ENCODE measurements around the gene DGKE. TPM values are rescaled to one million over a fixed set of nuclear protein-coding genes. Genes with fewer than 3 reads are reported as not detected.

The DGKE gene
- total RNA-seq, 6 donors from 2014 or later: 4.3 to 23.8 (median 9.2) TPM

- Histone ChIP-seq H3K4me3 (no peak overlapping the region), H3K36me3 (peaks cover under 1 to 36% (median 4%) of the 10 kb centered on the region in 4 donors), H3K9me3 (no peaks in the 10 kb centered on the region), H3K27me3 (no peaks in the 10 kb centered on the region), H3K4me1 (peaks cover 0 to 5% (median 0%) of the 10 kb centered on the region in 4 donors), H3K27ac (no peak overlapping the region)
- ATAC-seq (ENCODE audit: low FRiP score in 2 of 2): no peak
- WGBS, 2 donors: 61 to 70% methylated on average over 3 of the region's 3 CpGs
- DNase-seq: no peak
- TF ChIP-seq EP300 (IDR thresholded peaks at IDR 0.05) (no peak), CTCF (IDR thresholded peaks at IDR 0.05) (no peak), POLR2AphosphoS5 (IDR thresholded peaks at IDR 0.05) (no peak)
Measured at GRCh38 chr17:56849131-56849530, 15.2 kb downstream of the DGKE start.

GRCh38 chr17:56850591-56850990 is 16.6 kb downstream of the DGKE start:
- 85 to 92% methylated on average over 2 of the region's 2 CpGs for WGBS, 2 donors
- H3K27me3 ChIP-seq: no peaks in the 10 kb centered on the region
- no peak for TF ChIP-seq CTCF (IDR thresholded peaks at IDR 0.05)
- TF ChIP-seq POLR2A (IDR thresholded peaks at IDR 0.05): no peak
- no peak for TF ChIP-seq EP300 (IDR thresholded peaks at IDR 0.05)
- TF ChIP-seq POLR2AphosphoS5 (IDR thresholded peaks at IDR 0.05): no peak
- H3K4me1 ChIP-seq: peaks cover 0 to 5% (median 0%) of the 10 kb centered on the region in 4 donors
- peaks cover 0 to 40% (median 3%) of the 10 kb centered on the region in 4 donors for H3K36me3 ChIP-seq
- ATAC-seq (ENCODE audit: low FRiP score in 2 of 2): no peak
- H3K27ac ChIP-seq: peak overlapping the region in 1 of 4 donors; percentile 34
- no peak overlapping the region for H3K4me3 ChIP-seq
- H3K9me3 ChIP-seq: no peaks in the 10 kb centered on the region
- DNase-seq: no peak

GRCh38 chr17:56851008-56851407 is 17.1 kb downstream of the DGKE start:
- H3K36me3 ChIP-seq: peaks cover 0 to 41% (median 3%) of the 10 kb centered on the region in 4 donors
- H3K4me1 ChIP-seq: peaks cover 0 to 5% (median 0%) of the 10 kb centered on the region in 4 donors
- H3K9me3 ChIP-seq: no peaks in the 10 kb centered on the region
- TF ChIP-seq POLR2AphosphoS5 (IDR thresholded peaks at IDR 0.05): no peak
- TF ChIP-seq CTCF (IDR thresholded peaks at IDR 0.05): no peak
- no peak for TF ChIP-seq EP300 (IDR thresholded peaks at IDR 0.05)
- TF ChIP-seq POLR2A (IDR thresholded peaks at IDR 0.05): no peak
- H3K4me3 ChIP-seq: no peak overlapping the region
- no peaks in the 10 kb centered on the region for H3K27me3 ChIP-seq
- WGBS, 2 donors: 60 to 75% methylated on average over 3 of the region's 3 CpGs
- peak overlapping the region in 2 of 4 donors; percentile 9 to 42 for H3K27ac ChIP-seq
- ATAC-seq (ENCODE audit: low FRiP score in 2 of 2) (no peak), DNase-seq (no peak)

- no peak for DNase-seq
- TF ChIP-seq CTCF (IDR thresholded peaks at IDR 0.05) (no peak), EP300 (IDR thresholded peaks at IDR 0.05) (no peak), POLR2AphosphoS5 (IDR thresholded peaks at IDR 0.05) (no peak), POLR2A (IDR thresholded peaks at IDR 0.05) (no peak)
- Histone ChIP-seq H3K27ac (no peak overlapping the region), H3K36me3 (peaks cover 0 to 69% (median 2%) of the 10 kb centered on the region in 4 donors), H3K9me3 (no peaks in the 10 kb centered on the region), H3K4me3 (no peak overlapping the region), H3K4me1 (no peaks in the 10 kb centered on the region), H3K27me3 (no peaks in the 10 kb centered on the region)
- no peak for ATAC-seq (ENCODE audit: low FRiP score in 2 of 2)
- WGBS, 2 donors: 91 to 96% methylated on average over 3 of the region's 3 CpGs
Measured at GRCh38 chr17:56861899-56862298, 27.9 kb downstream of the DGKE start.

GRCh38 chr17:56863974-56864373 is 30.0 kb downstream of the DGKE start:
- Histone ChIP-seq H3K27ac (no peak overlapping the region), H3K9me3 (no peaks in the 10 kb centered on the region), H3K36me3 (peaks cover 0 to 49% (median 2%) of the 10 kb centered on the region in 4 donors), H3K27me3 (no peaks in the 10 kb centered on the region), H3K4me3 (no peak overlapping the region), H3K4me1 (no peaks in the 10 kb centered on the region)
- DNase-seq (no peak), ATAC-seq (ENCODE audit: low FRiP score in 2 of 2) (no peak)
- no peak for TF ChIP-seq POLR2AphosphoS5 (IDR thresholded peaks at IDR 0.05)
- TF ChIP-seq POLR2A (IDR thresholded peaks at IDR 0.05): no peak
- no peak for TF ChIP-seq EP300 (IDR thresholded peaks at IDR 0.05)
- no peak for TF ChIP-seq CTCF (IDR thresholded peaks at IDR 0.05)
- WGBS, 2 donors: 60 to 80% methylated on average over 3 of the region's 3 CpGs
